SK-N-MC (cell line): ENCODE results near the gene NEDD8.

Experiments used
- EZH2 ChIP-seq: fragments of 200-600 bp; sonication (generic); IDR thresholded peaks from one replicate; pipeline ENCODE4 v1.6.1; 2017; ENCODE audit warnings: antibody characterized with exemption
- FOXP2 ChIP-seq: optimal IDR thresholded peaks from 2 replicates; pipeline ENCODE3; 2011; ENCODE audit warnings: mild to moderate bottlenecking, moderate library complexity; ENCODE audit not compliant: insufficient read depth; ENCODE audit errors: extremely low read length, control extremely low read depth
- POLR2AphosphoS5 ChIP-seq: IDR thresholded peaks from 2 replicates; pipeline ENCODE4 v1.6.1; 2012; ENCODE audit warnings: mild to moderate bottlenecking, low read depth, low read length, borderline replicate concordance

GRCh38 chr14:24281636-24282035 is 49.5 kb upstream of the NEDD8 start:
- TF ChIP-seq POLR2AphosphoS5 (no peak), EZH2 (no peak), FOXP2 (no peak)
